Measurements from ENCODE around the gene IQCH. TPM values are rescaled to one million over a fixed set of nuclear protein-coding genes. Genes with fewer than 3 reads are reported as not detected.
"Not testable (repeated sequence)": the region's sequence is repeated elsewhere in the genome, so short reads cannot be mapped to it uniquely, and the experiment has no call there.

The IQCH gene
- total RNA-seq, 1 experiment from 2014 or later: 2.4 TPM

DNA sequence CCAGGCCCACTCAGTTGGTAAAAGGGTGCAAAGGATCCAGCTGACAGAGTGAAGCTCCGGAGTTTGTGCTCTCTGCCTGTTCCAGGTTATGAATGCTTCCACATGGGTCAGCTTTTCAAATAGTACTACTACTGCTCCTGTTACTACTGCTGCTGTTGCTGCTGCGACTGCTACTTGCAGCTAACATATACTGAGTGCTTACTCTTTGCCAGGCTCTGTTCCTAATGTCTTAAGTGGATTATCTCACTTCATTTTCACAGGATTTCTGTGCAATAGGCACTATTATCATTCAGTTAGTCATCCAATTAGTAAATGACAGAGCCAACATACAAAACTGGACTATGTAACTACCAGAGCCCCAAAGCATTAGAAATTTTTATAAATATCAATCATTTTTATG, 106.5 kb downstream of the IQCH start:
- no peaks in the 10 kb centered on the region for H3K4me1 ChIP-seq
- ChIA-PET POLR2A (no interaction called here), CTCF (no interaction called here)
- no peaks in the 10 kb centered on the region for H3K9me3 ChIP-seq
- no peaks in the 10 kb centered on the region for H3K4me1 Mint-ChIP-seq (ENCODE audit: low read depth, unreplicated experiment)
- H3K36me3 Mint-ChIP-seq (ENCODE audit: insufficient read depth, unreplicated experiment): no peaks in the 10 kb centered on the region
- no TSS peak for BruUV-seq (replicated peaks)
- no peaks in the 10 kb centered on the region for H3K27me3 Mint-ChIP-seq (ENCODE audit: insufficient read depth, unreplicated experiment)
- no peak overlapping the region for H3K27ac Mint-ChIP-seq (ENCODE audit: unreplicated experiment)
- no peaks in the 10 kb centered on the region for H3K36me3 ChIP-seq (ENCODE audit: control insufficient read depth, insufficient read depth, low read length)
- intact Hi-C loops (cut with micrococcal nuclease; ENCODE audit: unreplicated experiment): no loop called here
- no peak overlapping the region for H3K4me3 Mint-ChIP-seq (ENCODE audit: unreplicated experiment)
- H3K9me3 Mint-ChIP-seq (ENCODE audit: unreplicated experiment): no peaks in the 10 kb centered on the region
- no peak overlapping the region for H3K4me3 ChIP-seq (ENCODE audit: low read depth, low read length)
- TF ChIP-seq, protein P1, sequence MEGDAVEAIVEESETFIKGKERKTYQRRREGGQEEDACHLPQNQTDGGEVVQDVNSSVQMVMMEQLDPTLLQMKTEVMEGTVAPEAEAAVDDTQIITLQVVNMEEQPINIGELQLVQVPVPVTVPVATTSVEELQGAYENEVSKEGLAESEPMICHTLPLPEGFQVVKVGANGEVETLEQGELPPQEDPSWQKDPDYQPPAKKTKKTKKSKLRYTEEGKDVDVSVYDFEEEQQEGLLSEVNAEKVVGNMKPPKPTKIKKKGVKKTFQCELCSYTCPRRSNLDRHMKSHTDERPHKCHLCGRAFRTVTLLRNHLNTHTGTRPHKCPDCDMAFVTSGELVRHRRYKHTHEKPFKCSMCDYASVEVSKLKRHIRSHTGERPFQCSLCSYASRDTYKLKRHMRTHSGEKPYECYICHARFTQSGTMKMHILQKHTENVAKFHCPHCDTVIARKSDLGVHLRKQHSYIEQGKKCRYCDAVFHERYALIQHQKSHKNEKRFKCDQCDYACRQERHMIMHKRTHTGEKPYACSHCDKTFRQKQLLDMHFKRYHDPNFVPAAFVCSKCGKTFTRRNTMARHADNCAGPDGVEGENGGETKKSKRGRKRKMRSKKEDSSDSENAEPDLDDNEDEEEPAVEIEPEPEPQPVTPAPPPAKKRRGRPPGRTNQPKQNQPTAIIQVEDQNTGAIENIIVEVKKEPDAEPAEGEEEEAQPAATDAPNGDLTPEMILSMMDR (IDR thresholded peaks at IDR 0.05; ENCODE audit: insufficient read depth in 1 of 2, low read depth in 1 of 2, low read length in 1 of 2, severe bottlenecking in 1 of 2, unreplicated experiment in 1 of 2): no peak
- DNase-seq: no peak
- H3K27me3 ChIP-seq (replicated peaks; ENCODE audit: control insufficient read depth, insufficient read depth, low read length): no peaks in the 10 kb centered on the region

DNA sequence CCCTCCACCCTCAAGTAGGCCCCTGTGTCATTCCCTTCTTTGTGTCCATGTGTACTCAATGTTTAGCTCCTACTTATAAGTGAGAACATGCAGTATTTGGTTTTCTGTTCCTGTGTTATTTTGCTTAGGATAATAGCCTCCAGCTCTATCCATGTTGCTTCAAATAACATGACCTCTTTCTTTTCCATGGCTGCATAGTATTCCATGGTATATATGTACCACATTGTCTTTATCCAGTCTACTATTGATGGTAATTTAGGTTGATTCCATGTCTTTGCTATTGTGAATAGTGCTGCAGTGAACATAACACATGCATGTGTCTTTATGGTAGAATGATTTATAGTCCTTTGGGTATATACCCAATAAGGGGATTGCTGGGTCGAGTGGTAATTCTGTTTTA, 109.1 kb downstream of the IQCH start:
- CTCF ChIA-PET; POLR2A ChIA-PET; BruUV-seq (replicated peaks); H3K36me3 Mint-ChIP-seq (ENCODE audit: insufficient read depth, unreplicated experiment); H3K27me3 Mint-ChIP-seq (ENCODE audit: insufficient read depth, unreplicated experiment); H3K4me3 ChIP-seq (ENCODE audit: low read depth, low read length); H3K4me1 ChIP-seq; H3K9me3 ChIP-seq; H3K9me3 Mint-ChIP-seq (ENCODE audit: unreplicated experiment); H3K4me3 Mint-ChIP-seq (ENCODE audit: unreplicated experiment); H3K27me3 ChIP-seq (replicated peaks; ENCODE audit: control insufficient read depth, insufficient read depth, low read length); H3K36me3 ChIP-seq (ENCODE audit: control insufficient read depth, insufficient read depth, low read length); intact Hi-C loops (cut with micrococcal nuclease; ENCODE audit: unreplicated experiment); DNase-seq; H3K4me1 Mint-ChIP-seq (ENCODE audit: low read depth, unreplicated experiment); H3K27ac Mint-ChIP-seq (ENCODE audit: unreplicated experiment): not testable (repeated sequence)

DNA sequence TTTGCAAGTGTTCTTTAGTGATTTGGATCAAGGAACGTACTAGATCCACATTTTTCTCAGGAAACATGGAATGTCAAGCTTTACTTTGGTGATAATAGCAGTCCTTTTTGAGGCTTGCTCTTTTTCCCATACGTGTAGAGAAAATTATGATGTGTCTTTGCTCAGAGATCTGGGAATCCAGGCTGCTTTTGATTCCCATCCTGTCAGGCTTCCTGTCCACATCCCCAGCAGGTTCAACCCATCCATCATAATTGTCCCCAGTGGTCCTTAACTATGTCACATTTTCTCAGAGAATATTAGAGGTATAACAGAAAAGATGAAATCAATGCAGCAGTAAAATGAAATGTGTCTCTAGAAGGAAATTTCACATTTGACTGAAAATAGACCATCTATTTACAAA, 111.4 kb downstream of the IQCH start:
- no peak overlapping the region for H3K4me3 Mint-ChIP-seq (ENCODE audit: unreplicated experiment)
- intact Hi-C loops (cut with micrococcal nuclease; ENCODE audit: unreplicated experiment): no loop called here
- no peaks in the 10 kb centered on the region for H3K4me1 ChIP-seq
- no peaks in the 10 kb centered on the region for H3K4me1 Mint-ChIP-seq (ENCODE audit: low read depth, unreplicated experiment)
- POLR2A ChIA-PET: no interaction called here
- H3K27me3 ChIP-seq (replicated peaks; ENCODE audit: control insufficient read depth, insufficient read depth, low read length): no peaks in the 10 kb centered on the region
- TF ChIP-seq, protein P1 (IDR thresholded peaks at IDR 0.05; ENCODE audit: insufficient read depth in 1 of 2, low read depth in 1 of 2, low read length in 1 of 2, severe bottlenecking in 1 of 2, unreplicated experiment in 1 of 2): no peak
- H3K36me3 Mint-ChIP-seq (ENCODE audit: insufficient read depth, unreplicated experiment): no peaks in the 10 kb centered on the region
- H3K9me3 Mint-ChIP-seq (ENCODE audit: unreplicated experiment): no peaks in the 10 kb centered on the region
- no peaks in the 10 kb centered on the region for H3K9me3 ChIP-seq
- no peak for DNase-seq
- peaks cover 5% of the 10 kb centered on the region for H3K27me3 Mint-ChIP-seq (ENCODE audit: insufficient read depth, unreplicated experiment)
- no peaks in the 10 kb centered on the region for H3K36me3 ChIP-seq (ENCODE audit: control insufficient read depth, insufficient read depth, low read length)
- CTCF ChIA-PET: no interaction called here
- BruUV-seq (replicated peaks): no TSS peak
- H3K27ac Mint-ChIP-seq (ENCODE audit: unreplicated experiment): no peak overlapping the region
- H3K4me3 ChIP-seq (ENCODE audit: low read depth, low read length): no peak overlapping the region

DNA sequence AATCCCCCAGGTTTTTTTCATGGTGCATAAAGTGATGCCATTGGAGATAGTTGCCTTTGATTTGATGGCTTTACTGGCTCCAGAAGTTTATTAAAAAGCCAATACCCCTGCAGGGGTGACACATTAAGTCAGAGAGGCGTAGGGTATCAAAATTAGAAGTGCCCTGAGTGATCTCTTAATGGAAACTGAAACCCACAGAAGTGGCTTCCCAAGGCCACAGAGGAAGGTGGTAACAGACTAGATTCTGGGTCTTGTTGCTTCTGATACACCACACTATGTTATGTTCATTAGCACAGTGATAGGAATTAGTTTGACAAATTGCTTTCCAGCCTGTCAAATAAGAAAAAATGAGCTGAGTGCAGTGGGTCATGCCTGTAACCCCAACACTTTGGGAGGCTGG, 112.3 kb downstream of the IQCH start:
- Mint-ChIP-seq H3K36me3 (ENCODE audit: insufficient read depth, unreplicated experiment) (no peaks in the 10 kb centered on the region), H3K4me1 (ENCODE audit: low read depth, unreplicated experiment) (no peaks in the 10 kb centered on the region), H3K4me3 (ENCODE audit: unreplicated experiment) (no peak overlapping the region), H3K27me3 (ENCODE audit: insufficient read depth, unreplicated experiment) (peaks cover 5% of the 10 kb centered on the region), H3K27ac (ENCODE audit: unreplicated experiment) (no peak overlapping the region), H3K9me3 (ENCODE audit: unreplicated experiment) (no peaks in the 10 kb centered on the region)
- POLR2A ChIA-PET: no interaction called here
- CTCF ChIA-PET: no interaction called here
- DNase-seq: no peak
- Histone ChIP-seq H3K9me3 (no peaks in the 10 kb centered on the region), H3K27me3 (replicated peaks; ENCODE audit: control insufficient read depth, insufficient read depth, low read length) (no peaks in the 10 kb centered on the region), H3K36me3 (ENCODE audit: control insufficient read depth, insufficient read depth, low read length) (no peaks in the 10 kb centered on the region), H3K4me3 (ENCODE audit: low read depth, low read length) (no peak overlapping the region), H3K4me1 (no peaks in the 10 kb centered on the region)
- TF ChIP-seq, protein P1 (IDR thresholded peaks at IDR 0.05; ENCODE audit: insufficient read depth in 1 of 2, low read depth in 1 of 2, low read length in 1 of 2, severe bottlenecking in 1 of 2, unreplicated experiment in 1 of 2): no peak
- BruUV-seq (replicated peaks): no TSS peak
- intact Hi-C loops (cut with micrococcal nuclease; ENCODE audit: unreplicated experiment): no loop called here
